NCI-H1092 treated with DMSO at 0.1 percent for 48 hours (cell line): ENCODE measurements around the gene GCSAM.

Source experiments
- DNase-seq: peaks from one replicate; lab custom pipeline; 2025; lab: John Stamatoyannopoulos, UW

The GCSAM gene

GRCh38 chr3:112129925-112130637, 3.0 kb downstream of the GCSAM start:
- no peak for DNase-seq

GRCh38 chr3:112128843-112129727, 4.0 kb downstream of the GCSAM start:
- no peak for DNase-seq

GRCh38 chr3:112127522-112128494, 5.2 kb downstream of the GCSAM start:
- DNase-seq = no peak

- DNase-seq = no peak
Measured at GRCh38 chr3:112126511-112126911, 6.5 kb downstream of the GCSAM start.

- DNase-seq = peak; percentile 35
Measured at GRCh38 chr3:112124907-112125607, 8.0 kb downstream of the GCSAM start.

GRCh38 chr3:112123548-112123947, 9.5 kb downstream of the GCSAM start:
- no peak for DNase-seq

GRCh38 chr3:112122870-112123269, 10.2 kb downstream of the GCSAM start:
- no peak for DNase-seq

GRCh38 chr3:112121577-112122547, 11.2 kb downstream of the GCSAM start:
- peak; percentile 12 for DNase-seq

- peak; percentile 17 for DNase-seq
Measured at GRCh38 chr3:112119962-112120836, 12.8 kb downstream of the GCSAM start.

GRCh38 chr3:112117841-112118571, 15.0 kb downstream of the GCSAM start:
- DNase-seq = no peak

- no peak for DNase-seq
Measured at GRCh38 chr3:112117415-112117814, 15.6 kb downstream of the GCSAM start.

GRCh38 chr3:112116748-112117186, 16.3 kb downstream of the GCSAM start:
- peak; percentile 39 for DNase-seq

- no peak for DNase-seq
Measured at GRCh38 chr3:112115806-112116383, 17.2 kb downstream of the GCSAM start.

- DNase-seq = no peak
Measured at GRCh38 chr3:112115161-112115739, 17.8 kb downstream of the GCSAM start.

GRCh38 chr3:112114576-112115160, 18.4 kb downstream of the GCSAM start:
- no peak for DNase-seq

GRCh38 chr3:112111785-112112402, 21.2 kb downstream of the GCSAM start:
- peak; percentile 69 for DNase-seq

- peak; percentile 54 for DNase-seq
Measured at GRCh38 chr3:112109322-112109721, 23.7 kb downstream of the GCSAM start.
